Upper lobe of left lung (tissue), 4 donors: ENCODE measurements around the gene DUSP16.

Experiments used
- EP300 ChIP-seq, 4 donors: sonication (generic); formaldehyde crosslinking; IDR thresholded peaks; one replicate each; pipeline ENCODE4 v1.5.1; 2017; ENCODE audit warnings: antibody characterized with exemption in 4 of 4, control low read depth in 2 of 4
- POLR2A ChIP-seq, 4 donors: fragments of 450-650 bp; IDR thresholded peaks; one replicate each; pipeline ENCODE4 v1.5.1; 2016 to 2017; ENCODE audit warnings: antibody characterized with exemption in 4 of 4, mild to moderate bottlenecking in 2 of 4
- POLR2AphosphoS5 ChIP-seq, 2 donors: sonication (generic); formaldehyde crosslinking; IDR thresholded peaks; one replicate each; pipeline ENCODE4 v1.5.1; 2017; ENCODE audit warnings: antibody characterized with exemption in 2 of 2
- TF ChIP-seq, protein P1 (sequence below), 6 experiments: fragments of 450-650 bp in 4 of 6; fragments of 200-600 bp in 2 of 6; sonication (generic) in 2 of 6; IDR thresholded peaks; one replicate each; pipeline ENCODE4 v1.5.1; 2016 to 2019; ENCODE audit warnings: antibody characterized with exemption in 6 of 6

GRCh38 chr12:12439636-12440035 is 123.0 kb downstream of the DUSP16 start:
- TF ChIP-seq POLR2A (IDR thresholded peaks at IDR 0.05) = no peak
- TF ChIP-seq, protein P1, sequence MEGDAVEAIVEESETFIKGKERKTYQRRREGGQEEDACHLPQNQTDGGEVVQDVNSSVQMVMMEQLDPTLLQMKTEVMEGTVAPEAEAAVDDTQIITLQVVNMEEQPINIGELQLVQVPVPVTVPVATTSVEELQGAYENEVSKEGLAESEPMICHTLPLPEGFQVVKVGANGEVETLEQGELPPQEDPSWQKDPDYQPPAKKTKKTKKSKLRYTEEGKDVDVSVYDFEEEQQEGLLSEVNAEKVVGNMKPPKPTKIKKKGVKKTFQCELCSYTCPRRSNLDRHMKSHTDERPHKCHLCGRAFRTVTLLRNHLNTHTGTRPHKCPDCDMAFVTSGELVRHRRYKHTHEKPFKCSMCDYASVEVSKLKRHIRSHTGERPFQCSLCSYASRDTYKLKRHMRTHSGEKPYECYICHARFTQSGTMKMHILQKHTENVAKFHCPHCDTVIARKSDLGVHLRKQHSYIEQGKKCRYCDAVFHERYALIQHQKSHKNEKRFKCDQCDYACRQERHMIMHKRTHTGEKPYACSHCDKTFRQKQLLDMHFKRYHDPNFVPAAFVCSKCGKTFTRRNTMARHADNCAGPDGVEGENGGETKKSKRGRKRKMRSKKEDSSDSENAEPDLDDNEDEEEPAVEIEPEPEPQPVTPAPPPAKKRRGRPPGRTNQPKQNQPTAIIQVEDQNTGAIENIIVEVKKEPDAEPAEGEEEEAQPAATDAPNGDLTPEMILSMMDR (IDR thresholded peaks at IDR 0.05) = no peak
- TF ChIP-seq POLR2AphosphoS5 (IDR thresholded peaks at IDR 0.05) = peak in 1 of 2 donors; percentile 21
- peak in 1 of 4 donors; percentile 31 for TF ChIP-seq EP300 (IDR thresholded peaks at IDR 0.05)
